GM19099 (cell line): Measurements from ENCODE around the gene RTP5.

Experiments used
- POLR2A ChIP-seq: IDR thresholded peaks from 3 replicates; pipeline ENCODE4 v1.6.1; 2011; ENCODE audit warnings: low read depth; ENCODE audit not compliant: insufficient read length; ENCODE audit errors: extremely low read depth

Gene RTP5

GRCh38 chr2:241911551-241911950, 42.0 kb downstream of the RTP5 start:
- TF ChIP-seq POLR2A: no peak

- no peak for TF ChIP-seq POLR2A
Measured at GRCh38 chr2:241912021-241912555, 42.6 kb downstream of the RTP5 start.

- TF ChIP-seq POLR2A: no peak
Measured at GRCh38 chr2:241913703-241914102, 44.2 kb downstream of the RTP5 start.

- TF ChIP-seq POLR2A: no peak
Measured at GRCh38 chr2:241914542-241914941, 45.0 kb downstream of the RTP5 start.

GRCh38 chr2:241922411-241922810, 52.9 kb downstream of the RTP5 start:
- TF ChIP-seq POLR2A: no peak
